Measurements from ENCODE around the gene B9D1.

Gene B9D1

DNA sequence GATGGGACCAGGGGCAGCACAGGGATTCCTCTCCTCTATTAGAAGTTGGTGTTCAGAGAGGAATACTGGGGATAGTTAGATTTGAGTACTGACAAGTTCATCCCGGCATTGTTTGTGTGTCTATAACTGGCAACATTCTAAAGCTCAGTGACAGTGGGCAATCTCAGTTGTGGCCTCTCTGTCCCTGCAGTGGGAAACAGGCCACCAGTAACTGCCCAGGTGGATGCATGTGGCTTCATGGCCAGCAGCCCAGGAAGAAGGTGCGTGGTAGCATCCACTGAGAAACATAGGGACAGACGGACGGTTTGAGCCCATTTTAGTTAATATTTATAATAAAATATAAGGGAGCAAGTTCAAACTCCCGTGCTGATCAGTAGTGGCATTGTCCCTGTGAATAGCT lies 51.5 kb downstream of the B9D1 start:
- no peak for DNase-seq (ENCODE audit: low read depth)
- H3K4me3 ChIP-seq (ENCODE audit: control insufficient read depth, low read depth, low read length) = no peak overlapping the region
- TF ChIP-seq CTCF (conservative IDR thresholded peaks at IDR 0.05; ENCODE audit: control insufficient read depth, insufficient read depth, low read depth, low read length) = no peak

DNA sequence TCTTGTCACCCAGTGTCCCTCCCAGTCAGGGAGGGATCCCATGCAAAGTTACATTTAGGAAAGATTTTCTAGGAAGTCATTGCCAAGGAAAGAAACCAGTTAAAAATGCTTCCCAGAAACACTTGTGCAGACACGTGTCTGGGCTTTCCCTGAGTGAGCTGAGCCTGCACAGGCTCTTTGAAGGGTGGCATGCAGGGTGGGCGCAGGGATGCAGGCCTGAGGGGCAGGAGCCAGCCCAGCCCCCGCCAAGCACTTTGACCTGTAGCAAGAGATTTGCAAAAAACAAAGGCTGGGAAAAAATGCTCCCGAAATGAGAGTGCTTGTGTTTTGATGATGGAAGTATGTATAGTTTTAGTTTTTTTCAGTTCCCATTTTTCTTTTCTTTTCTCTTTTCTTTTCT lies 52.4 kb downstream of the B9D1 start:
- DNase-seq (ENCODE audit: low read depth) = no peak
- H3K4me3 ChIP-seq (ENCODE audit: control insufficient read depth, low read depth, low read length) = no peak overlapping the region
- no peak for TF ChIP-seq CTCF (conservative IDR thresholded peaks at IDR 0.05; ENCODE audit: control insufficient read depth, insufficient read depth, low read depth, low read length)

DNA sequence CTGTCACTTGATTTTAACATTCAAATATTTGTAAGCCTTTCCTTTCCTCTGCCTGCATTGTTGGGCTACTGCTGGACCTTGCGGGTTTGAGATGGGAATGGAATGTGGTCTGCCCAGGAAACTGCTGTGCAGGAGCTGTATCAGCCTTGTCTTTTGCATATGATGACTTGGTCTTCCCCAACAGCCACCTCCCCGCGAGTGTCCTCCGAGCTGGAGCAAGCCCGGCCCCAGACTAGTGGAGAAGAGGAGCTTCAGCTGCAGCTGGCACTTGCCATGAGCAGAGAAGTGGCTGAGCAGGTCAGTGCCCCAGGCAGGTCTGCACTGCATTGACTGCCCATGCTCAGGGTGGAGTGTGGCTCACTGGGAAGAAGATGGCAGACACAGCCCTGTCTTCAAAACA lies 52.8 kb downstream of the B9D1 start:
- H3K4me3 ChIP-seq (ENCODE audit: control insufficient read depth, low read depth, low read length) = no peak overlapping the region
- DNase-seq (ENCODE audit: low read depth) = no peak

DNA sequence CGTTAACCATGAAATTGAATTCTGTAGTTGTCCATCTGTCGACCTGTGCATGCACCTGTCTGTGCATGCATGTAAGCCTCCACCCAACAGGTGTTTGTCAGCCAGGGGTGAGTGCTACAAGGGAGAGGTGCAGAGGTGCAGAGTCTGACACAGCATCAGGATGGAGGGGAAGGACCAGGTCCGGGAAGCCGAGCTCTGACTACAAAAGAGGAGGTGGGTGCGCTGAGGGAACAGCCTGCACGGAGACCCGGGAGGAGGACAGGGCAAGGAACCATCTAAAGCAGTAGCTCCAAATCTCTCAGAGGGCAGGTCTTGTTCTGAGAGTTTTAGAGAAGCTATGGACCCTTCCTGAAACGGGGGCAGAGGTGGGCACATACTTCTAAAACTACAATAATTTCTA lies 54.1 kb downstream of the B9D1 start:
- no peak for TF ChIP-seq CTCF (conservative IDR thresholded peaks at IDR 0.05; ENCODE audit: control insufficient read depth, insufficient read depth, low read depth, low read length)
- no peak overlapping the region for H3K4me3 ChIP-seq (ENCODE audit: control insufficient read depth, low read depth, low read length)
- no peak for DNase-seq (ENCODE audit: low read depth)

More for the DNA sequence above, 52.8 kb downstream of the B9D1 start:
- TF ChIP-seq CTCF (conservative IDR thresholded peaks at IDR 0.05; ENCODE audit: control insufficient read depth, insufficient read depth, low read depth, low read length) = no peak

- TF ChIP-seq CTCF (conservative IDR thresholded peaks at IDR 0.05; ENCODE audit: control insufficient read depth, insufficient read depth, low read depth, low read length) = no peak
- no peak overlapping the region for H3K4me3 ChIP-seq (ENCODE audit: control insufficient read depth, low read depth, low read length)
- DNase-seq (ENCODE audit: low read depth) = no peak
These were observed 55.0 kb downstream of the B9D1 start for GRCh38 chr17:19307521-19307920.

DNA sequence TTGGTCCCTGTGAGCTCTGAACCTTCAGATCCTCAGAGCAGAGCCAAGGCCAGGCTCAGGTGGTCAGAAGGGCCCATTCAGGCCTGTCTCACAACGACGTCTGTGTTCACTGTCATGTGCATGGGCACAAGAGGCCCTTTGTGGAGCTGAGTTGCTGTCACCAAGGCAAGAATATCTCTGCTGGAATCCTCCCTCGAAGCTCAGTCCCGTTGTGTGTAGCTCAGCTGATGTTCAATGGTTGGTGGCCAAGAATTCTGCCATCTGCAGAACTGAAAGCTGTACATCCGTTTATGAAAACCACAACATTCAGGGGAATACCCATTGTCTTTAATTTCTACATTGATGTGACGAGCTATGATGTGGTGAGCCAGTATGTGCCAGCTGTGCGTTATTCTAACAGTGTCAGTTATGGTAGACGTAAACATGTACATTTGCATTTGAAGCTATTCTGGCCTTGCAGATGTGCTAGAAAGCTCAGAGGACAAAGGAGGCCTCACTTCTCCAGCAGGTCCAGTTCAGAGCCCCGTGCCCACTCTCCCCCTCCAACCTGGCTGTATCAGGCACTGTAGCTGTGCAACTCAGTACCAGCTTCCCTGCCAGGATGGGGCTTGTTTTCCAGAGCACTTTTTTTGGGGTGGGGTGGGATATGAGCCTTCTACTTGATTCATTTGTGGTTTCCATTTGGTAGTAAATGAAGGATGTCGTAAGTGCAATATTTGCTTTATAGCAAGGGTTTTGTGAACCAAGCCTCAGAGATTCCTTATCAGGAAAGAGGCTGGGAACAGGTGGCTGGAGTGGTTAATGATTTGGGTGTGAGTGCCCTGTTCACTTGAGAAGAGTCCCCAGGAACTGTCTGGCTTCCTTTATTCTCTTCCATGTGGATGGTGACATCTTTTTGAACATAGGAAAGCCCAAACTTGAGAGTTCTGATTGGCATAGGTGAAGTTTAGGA lies 56.1 kb downstream of the B9D1 start:
- H3K4me3 ChIP-seq (ENCODE audit: control insufficient read depth, low read depth, low read length) = no peak overlapping the region
- TF ChIP-seq CTCF (conservative IDR thresholded peaks at IDR 0.05; ENCODE audit: control insufficient read depth, insufficient read depth, low read depth, low read length) = no peak
- no peak for DNase-seq (ENCODE audit: low read depth)
